Epithelial cell of esophagus (primary cell): ENCODE measurements around the gene PAPOLB.
A peak's percentile ranks its signal among the peaks of the same experiment; 100 is the strongest.

Source experiments
- DNase-seq: peaks from one replicate; pipeline ENCODE4 v3.0.0; 2010; ENCODE audit warnings: low read depth
- H3K4me3 ChIP-seq: 2 replicates; pipeline ENCODE4 v1.5.1; 2011; ENCODE audit warnings: mild to moderate bottlenecking, low read length, control low read depth
- TF ChIP-seq, protein P1 (sequence below): IDR thresholded peaks from 2 replicates; pipeline ENCODE4 v1.5.1; 2011; ENCODE audit warnings: low read depth, mild to moderate bottlenecking, low read length, control low read depth, inconsistent platforms; ENCODE audit not compliant: insufficient read depth; ENCODE audit errors: missing control alignments

PAPOLB gene

DNA sequence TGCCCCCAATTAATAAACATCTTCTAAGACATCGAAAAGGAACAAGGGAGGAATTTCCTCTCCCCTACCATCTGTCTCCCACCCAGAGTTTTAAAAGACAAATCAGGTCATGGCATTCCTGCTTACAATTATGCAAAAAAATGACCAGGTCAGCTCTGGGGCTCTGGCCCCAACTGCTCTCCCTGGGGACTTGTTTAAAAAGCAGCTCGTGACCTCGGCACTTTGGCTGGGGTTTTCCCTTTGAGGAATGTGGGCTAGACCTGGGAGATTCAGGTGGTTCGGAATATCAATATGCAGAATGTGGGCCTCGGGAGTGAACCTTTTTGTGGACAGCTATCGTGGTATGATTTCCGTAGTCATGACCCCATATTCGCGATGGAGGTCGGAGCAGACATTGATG lies 22.3 kb upstream of the PAPOLB start:
- TF ChIP-seq, protein P1, sequence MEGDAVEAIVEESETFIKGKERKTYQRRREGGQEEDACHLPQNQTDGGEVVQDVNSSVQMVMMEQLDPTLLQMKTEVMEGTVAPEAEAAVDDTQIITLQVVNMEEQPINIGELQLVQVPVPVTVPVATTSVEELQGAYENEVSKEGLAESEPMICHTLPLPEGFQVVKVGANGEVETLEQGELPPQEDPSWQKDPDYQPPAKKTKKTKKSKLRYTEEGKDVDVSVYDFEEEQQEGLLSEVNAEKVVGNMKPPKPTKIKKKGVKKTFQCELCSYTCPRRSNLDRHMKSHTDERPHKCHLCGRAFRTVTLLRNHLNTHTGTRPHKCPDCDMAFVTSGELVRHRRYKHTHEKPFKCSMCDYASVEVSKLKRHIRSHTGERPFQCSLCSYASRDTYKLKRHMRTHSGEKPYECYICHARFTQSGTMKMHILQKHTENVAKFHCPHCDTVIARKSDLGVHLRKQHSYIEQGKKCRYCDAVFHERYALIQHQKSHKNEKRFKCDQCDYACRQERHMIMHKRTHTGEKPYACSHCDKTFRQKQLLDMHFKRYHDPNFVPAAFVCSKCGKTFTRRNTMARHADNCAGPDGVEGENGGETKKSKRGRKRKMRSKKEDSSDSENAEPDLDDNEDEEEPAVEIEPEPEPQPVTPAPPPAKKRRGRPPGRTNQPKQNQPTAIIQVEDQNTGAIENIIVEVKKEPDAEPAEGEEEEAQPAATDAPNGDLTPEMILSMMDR, result no peak
- no peak overlapping the region for H3K4me3 ChIP-seq
- no peak for DNase-seq

GRCh38 chr7:4883372-4884144 lies 21.7 kb upstream of the PAPOLB start, which contains the start of gene RADIL:
Gene RADIL (minus strand): TSS chr7:4883716. CDS start chr7:4878139, 5,577 bp downstream.
- no peak within 1 kb of the TSS for H3K4me3 ChIP-seq
- TF ChIP-seq, protein P1, result peak; percentile 22

GRCh38 chr7:4883033-4883371 lies 21.2 kb upstream of the PAPOLB start:
- TF ChIP-seq, protein P1, result no peak
- no peak for DNase-seq
- H3K4me3 ChIP-seq, result no peak overlapping the region

More at GRCh38 chr7:4883372-4884144, 21.7 kb upstream of the PAPOLB start, which contains the start of gene RADIL:
- DNase-seq, result peak; percentile 43

DNA sequence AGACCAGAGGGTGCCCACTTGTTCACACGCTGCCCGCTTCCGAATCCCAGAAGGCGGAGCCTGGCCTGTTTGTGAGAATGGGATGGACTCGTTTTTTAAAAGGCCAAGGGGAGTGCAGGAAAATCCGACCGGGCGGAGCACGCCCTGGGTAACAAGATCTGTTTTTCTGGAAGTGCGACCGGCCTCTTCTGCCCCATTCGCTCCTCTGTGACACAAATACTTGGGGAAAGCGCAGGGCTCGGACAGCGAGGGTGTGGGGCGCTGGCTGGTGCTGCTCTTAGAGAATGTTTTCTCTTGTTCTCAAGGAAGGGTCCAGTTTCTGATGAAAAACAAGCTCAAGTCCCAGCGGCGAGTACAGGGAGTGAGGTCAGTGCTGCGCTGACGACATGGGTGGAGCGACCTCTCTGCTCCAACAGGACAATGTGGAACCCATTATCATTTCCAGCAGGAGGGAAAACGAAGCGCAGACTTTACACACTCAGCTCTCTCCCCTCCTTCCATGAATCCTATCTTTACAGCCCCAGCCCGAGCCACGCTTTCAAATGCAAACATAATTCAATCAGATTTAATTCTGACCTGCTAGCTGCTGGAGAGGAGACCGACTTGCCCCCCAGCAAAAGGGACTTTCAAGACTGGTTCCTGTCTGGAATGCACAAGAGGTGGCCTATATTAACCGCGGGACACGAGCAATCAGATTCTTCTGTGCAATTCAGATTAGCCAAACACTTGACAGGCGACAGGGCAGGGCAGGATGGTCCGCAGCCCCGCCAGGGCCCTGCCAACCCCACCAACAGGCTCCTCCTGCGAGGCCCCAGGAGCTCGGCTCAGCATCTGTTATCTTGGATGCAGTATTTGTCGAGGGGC lies 20.6 kb upstream of the PAPOLB start:
- no peak for DNase-seq
- no peak overlapping the region for H3K4me3 ChIP-seq
- TF ChIP-seq, protein P1, result no peak

DNA sequence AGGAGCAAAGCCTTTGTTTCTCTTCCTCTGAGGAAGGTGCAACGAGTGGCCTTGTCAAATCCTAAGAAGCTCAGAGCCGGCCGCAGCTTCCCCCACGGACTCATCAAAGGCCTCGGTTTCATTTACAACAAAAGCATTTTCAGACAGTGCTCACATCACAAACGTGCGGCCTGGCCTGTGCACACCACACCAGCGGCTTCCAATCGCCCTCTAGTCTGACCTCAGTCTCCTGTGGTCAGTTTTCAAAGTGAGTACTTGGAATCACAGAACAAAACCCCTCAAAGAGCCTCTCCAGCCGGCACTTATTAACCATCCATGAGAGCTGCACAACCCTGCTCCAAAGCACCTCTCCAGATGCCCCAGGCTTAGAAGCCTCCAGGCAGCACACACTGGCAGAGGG lies 18.4 kb upstream of the PAPOLB start:
- DNase-seq, result no peak
- TF ChIP-seq, protein P1, result no peak
- H3K4me3 ChIP-seq, result no peak overlapping the region

GRCh38 chr7:4879396-4880081 lies 17.7 kb upstream of the PAPOLB start:
- no peak overlapping the region for H3K4me3 ChIP-seq
- TF ChIP-seq, protein P1, result no peak
- no peak for DNase-seq
